Activated CD8-positive, alpha-beta T cell treated with anti-CD3 and anti-CD28 coated beads for 36 hours (primary cell): ENCODE results near the gene GH1. TPM values are rescaled to one million over a fixed set of nuclear protein-coding genes. Genes with fewer than 3 reads are reported as not detected.
A peak's percentile ranks its signal among the peaks of the same experiment; 100 is the strongest.

Experiments used
- ATAC-seq: fragments of 200-7000 bp; cut with Tn5 transposase; one replicate; pipeline ENCODE4 v1.10.0; 2021; ENCODE audit warnings: mild to moderate bottlenecking, moderate library complexity
- CTCF ChIA-PET: fragments of 350-600 bp; sonication (Branson Sonifier 250); formaldehyde crosslinking; loops from one replicate; lab custom pipeline; 2021; ENCODE audit warnings: antibody characterized with exemption; lab: Charles Lee
- POLR2A ChIA-PET: fragments of 350-600 bp; sonication (Branson Sonifier 250); formaldehyde crosslinking; loops from one replicate; lab custom pipeline; 2021; ENCODE audit warnings: antibody characterized with exemption; lab: Charles Lee
- DNase-seq: peaks from one replicate; pipeline ENCODE4 v3.0.0-alpha.2; 2020
- H3K27ac Mint-ChIP-seq: one replicate; pipeline ENCODE4 v1.8.0; 2021; ENCODE audit warnings: mild to moderate bottlenecking, mixed read lengths
- H3K27me3 Mint-ChIP-seq: one replicate; pipeline ENCODE4 v1.8.0; 2021; ENCODE audit warnings: mixed read lengths
- H3K36me3 Mint-ChIP-seq: one replicate; pipeline ENCODE4 v1.8.0; 2021; ENCODE audit warnings: low read depth, mixed read lengths
- H3K4me1 Mint-ChIP-seq: one replicate; pipeline ENCODE4 v1.8.0; 2021; ENCODE audit warnings: low read depth, mixed read lengths
- H3K4me3 Mint-ChIP-seq: one replicate; pipeline ENCODE4 v1.8.0; 2021; ENCODE audit warnings: mild to moderate bottlenecking, moderate library complexity, mixed read lengths
- H3K9me3 Mint-ChIP-seq: one replicate; pipeline ENCODE4 v1.8.0; 2021; ENCODE audit warnings: mixed read lengths
- intact Hi-C: fragments of 100-400 bp; cut with micrococcal nuclease; formaldehyde crosslinking; loops from one replicate; pipeline ENCODE4 v1.10.0; 2022
- total RNA-seq, 2 experiments: library from RNA; stranded (reverse); gene quantifications; one replicate each; pipeline ENCODE4 v1.2.3, GENCODE V29; 2021
- TF ChIP-seq, protein P1 (sequence below): fragments of 200-600 bp; IDR thresholded peaks from one replicate; pipeline ENCODE4 v1.8.0; 2022; ENCODE audit warnings: antibody characterized with exemption, mild to moderate bottlenecking

The GH1 gene
- total RNA-seq, 2 experiments from 2014 or later: not detected

- no peak for ATAC-seq
- TF ChIP-seq, protein P1, sequence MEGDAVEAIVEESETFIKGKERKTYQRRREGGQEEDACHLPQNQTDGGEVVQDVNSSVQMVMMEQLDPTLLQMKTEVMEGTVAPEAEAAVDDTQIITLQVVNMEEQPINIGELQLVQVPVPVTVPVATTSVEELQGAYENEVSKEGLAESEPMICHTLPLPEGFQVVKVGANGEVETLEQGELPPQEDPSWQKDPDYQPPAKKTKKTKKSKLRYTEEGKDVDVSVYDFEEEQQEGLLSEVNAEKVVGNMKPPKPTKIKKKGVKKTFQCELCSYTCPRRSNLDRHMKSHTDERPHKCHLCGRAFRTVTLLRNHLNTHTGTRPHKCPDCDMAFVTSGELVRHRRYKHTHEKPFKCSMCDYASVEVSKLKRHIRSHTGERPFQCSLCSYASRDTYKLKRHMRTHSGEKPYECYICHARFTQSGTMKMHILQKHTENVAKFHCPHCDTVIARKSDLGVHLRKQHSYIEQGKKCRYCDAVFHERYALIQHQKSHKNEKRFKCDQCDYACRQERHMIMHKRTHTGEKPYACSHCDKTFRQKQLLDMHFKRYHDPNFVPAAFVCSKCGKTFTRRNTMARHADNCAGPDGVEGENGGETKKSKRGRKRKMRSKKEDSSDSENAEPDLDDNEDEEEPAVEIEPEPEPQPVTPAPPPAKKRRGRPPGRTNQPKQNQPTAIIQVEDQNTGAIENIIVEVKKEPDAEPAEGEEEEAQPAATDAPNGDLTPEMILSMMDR: no peak
Observed at GRCh38 chr17:63949576-63950250, 31.1 kb upstream of the GH1 start.

DNA sequence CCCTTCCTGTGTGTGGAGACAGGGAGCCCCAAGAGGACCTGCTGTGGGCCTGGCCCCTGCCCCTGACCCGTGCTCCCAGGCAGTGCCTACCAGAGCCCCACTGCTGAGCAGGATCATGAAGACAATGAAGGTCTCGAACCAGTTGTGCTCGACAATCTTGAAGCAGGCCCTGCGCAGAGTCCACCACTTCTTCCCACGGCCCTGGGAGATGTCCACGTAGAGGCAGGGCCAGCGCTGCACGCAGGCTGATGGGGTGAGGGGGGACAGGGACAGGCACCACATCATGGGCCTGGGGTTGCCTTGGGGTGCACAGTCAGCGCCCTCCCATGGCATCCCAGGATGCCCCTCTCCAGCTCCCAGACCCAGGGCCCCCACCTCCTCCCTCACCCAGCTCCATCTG lies 29.9 kb upstream of the GH1 start:
- intact Hi-C loops: no loop called here
- ATAC-seq (no peak), DNase-seq (no peak)
- ChIA-PET POLR2A (no interaction called here), CTCF (interaction anchor here (0.5 to 7.2 kb wide), 4 partner anchors 29 to 565 kb away, joined by 4 to 47 read pairs (median 4); partner anchors contain the start of gene GH1)
- no peaks in the 10 kb centered on the region for H3K27me3 Mint-ChIP-seq
- no peak overlapping the region for H3K27ac Mint-ChIP-seq
- H3K36me3 Mint-ChIP-seq: no peaks in the 10 kb centered on the region
- H3K4me3 Mint-ChIP-seq: no peak overlapping the region
- H3K4me1 Mint-ChIP-seq: peaks cover 20% of the 10 kb centered on the region
- H3K9me3 Mint-ChIP-seq: no peaks in the 10 kb centered on the region
- TF ChIP-seq, protein P1: no peak

More at GRCh38 chr17:63949576-63950250, 31.1 kb upstream of the GH1 start:
- Mint-ChIP-seq H3K36me3 (no peaks in the 10 kb centered on the region), H3K9me3 (no peaks in the 10 kb centered on the region), H3K4me1 (peaks cover 31% of the 10 kb centered on the region), H3K4me3 (no peak overlapping the region), H3K27ac (no peak overlapping the region), H3K27me3 (no peaks in the 10 kb centered on the region)
- ChIA-PET CTCF (interaction anchor here (0.9 to 7.2 kb wide), 11 partner anchors 14 to 222 kb away, joined by 3 to 47 read pairs (median 4); partner anchors contain the start of genes CSHL1, GH1 and GH2), POLR2A (interaction anchor here (1.0 kb wide), 1 partner anchor 125 kb away, joined by 3 read pairs; no protein-coding TSS in a partner anchor)
- no peak for DNase-seq
- intact Hi-C loops: no loop called here

DNA sequence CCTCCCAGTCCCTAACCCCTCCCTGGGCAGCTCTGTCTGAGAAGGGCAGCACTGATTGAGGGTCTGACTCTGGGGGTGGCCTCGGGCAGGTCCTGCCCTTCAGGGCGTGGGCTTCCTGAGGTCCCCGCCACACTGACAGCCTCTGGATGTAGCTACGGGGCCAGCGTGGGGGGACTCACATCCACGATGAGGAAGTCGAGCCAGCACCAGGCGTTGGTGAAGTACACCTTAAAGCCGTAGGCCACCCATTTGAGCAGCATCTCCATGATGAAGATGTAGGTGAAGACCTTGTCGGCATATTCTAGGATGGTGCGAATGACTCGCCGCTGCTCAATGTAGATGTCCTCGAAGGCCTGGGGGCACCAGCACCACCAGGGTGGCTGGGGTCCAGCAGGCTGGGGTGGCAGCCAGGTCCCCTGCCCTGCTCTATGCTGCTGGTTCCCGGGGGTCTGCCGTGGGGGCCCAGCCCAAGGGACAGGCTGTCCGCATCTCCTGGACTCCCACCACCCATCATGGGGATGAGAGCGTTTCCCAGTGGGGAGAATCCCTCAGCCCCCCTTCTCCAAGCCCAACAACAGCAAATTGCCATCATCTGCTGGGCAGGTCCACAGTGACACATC lies 29.2 kb upstream of the GH1 start:
- no peaks in the 10 kb centered on the region for H3K27me3 Mint-ChIP-seq

DNA sequence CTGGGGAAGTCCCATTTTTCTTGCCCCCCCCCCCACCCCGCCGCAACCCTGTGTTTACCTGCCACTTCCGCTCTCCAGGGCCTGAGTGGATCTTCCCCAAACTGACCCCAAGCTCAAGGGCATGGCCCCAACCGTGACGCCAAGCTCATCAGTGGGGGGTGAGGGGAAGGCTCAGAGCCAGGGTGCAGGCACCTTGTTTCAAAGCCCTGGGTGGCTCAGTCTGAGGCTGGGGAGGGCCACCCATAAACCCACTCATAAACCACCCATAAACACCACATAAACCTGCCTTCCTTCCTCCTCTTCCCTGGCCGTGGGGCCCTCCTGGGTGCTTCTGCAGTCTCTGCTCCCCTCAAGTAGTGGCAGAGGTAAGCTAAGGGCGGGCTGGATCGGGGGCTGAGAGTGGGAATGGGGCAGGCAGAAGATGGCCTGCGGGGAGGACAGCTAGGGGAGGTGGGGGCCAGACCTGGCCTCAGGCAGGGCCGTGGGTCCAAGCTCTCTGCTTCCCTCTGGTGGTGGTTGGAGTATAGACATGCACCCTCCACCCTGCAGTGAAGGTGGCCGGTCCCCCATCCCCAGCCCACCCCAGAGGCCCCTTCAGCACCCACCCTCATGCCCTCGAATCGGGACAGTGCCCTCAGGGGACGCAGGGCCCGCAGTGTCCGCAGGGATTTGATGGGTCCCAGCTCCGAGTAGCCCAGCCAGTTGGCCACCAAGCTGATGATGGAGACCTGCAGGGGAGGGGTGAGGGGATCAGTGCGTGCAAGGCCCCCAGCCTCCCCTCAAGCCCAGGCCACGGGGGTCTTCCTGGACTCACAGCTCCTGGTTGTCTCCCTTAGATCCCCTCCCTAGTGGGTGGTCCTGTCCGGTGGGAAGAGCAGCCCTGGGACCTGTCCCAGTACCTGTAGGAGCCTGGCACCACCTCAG lies 28.1 kb upstream of the GH1 start:
- intact Hi-C loops: loop anchor here (2.0 kb wide), 1 partner anchor 28 kb away; the partner anchor contains the start of gene GH1

More for the DNA sequence above, 29.2 kb upstream of the GH1 start:
- no peak for DNase-seq
- H3K9me3 Mint-ChIP-seq: no peaks in the 10 kb centered on the region
- intact Hi-C loops: loop anchor here (2.0 kb wide), 1 partner anchor 29 kb away; the partner anchor contains the start of gene GH1
- no peaks in the 10 kb centered on the region for H3K36me3 Mint-ChIP-seq
- POLR2A ChIA-PET: interaction anchor here (0.8 to 2.0 kb wide), 3 partner anchors 20 to 198 kb away, joined by 3 to 7 read pairs (median 3); no protein-coding TSS in a partner anchor
- ATAC-seq: no peak
- no peak overlapping the region for H3K4me3 Mint-ChIP-seq
- TF ChIP-seq, protein P1: no peak
- no peak overlapping the region for H3K27ac Mint-ChIP-seq
- peaks cover 20% of the 10 kb centered on the region for H3K4me1 Mint-ChIP-seq
- CTCF ChIA-PET: interaction anchor here (0.7 to 2.9 kb wide), 11 partner anchors 8 to 186 kb away, joined by 3 to 38 read pairs (median 16); partner anchors contain the start of genes CD79B and CSHL1

More for the DNA sequence above, 28.1 kb upstream of the GH1 start:
- Mint-ChIP-seq H3K27ac (peak overlapping the region; percentile 77), H3K4me1 (peaks cover 20% of the 10 kb centered on the region), H3K36me3 (no peaks in the 10 kb centered on the region), H3K27me3 (no peaks in the 10 kb centered on the region), H3K9me3 (no peaks in the 10 kb centered on the region), H3K4me3 (peak overlapping the region; percentile 50)
- POLR2A ChIA-PET: interaction anchor here (0.6 to 2.0 kb wide), 10 partner anchors 14 to 202 kb away, joined by 3 to 7 read pairs (median 3); partner anchors contain the start of genes CD79B and ICAM2
- TF ChIP-seq, protein P1: peak; percentile 89
- peak; percentile 74 for DNase-seq
- ATAC-seq: peak; percentile 92
- CTCF ChIA-PET: interaction anchor here (0.6 to 2.9 kb wide), 53 partner anchors 8 to 336 kb away, joined by 3 to 95 read pairs (median 5); partner anchors contain the start of genes CD79B, CSHL1, GH1 and ICAM2
